Measurements from ENCODE around the gene ZNF644. TPM values are rescaled to one million over a fixed set of nuclear protein-coding genes. Genes with fewer than 3 reads are reported as not detected.

ZNF644 gene
- total RNA-seq, 4 donors from 2014 or later = 59.9 to 106 (median 71.3) TPM

DNA sequence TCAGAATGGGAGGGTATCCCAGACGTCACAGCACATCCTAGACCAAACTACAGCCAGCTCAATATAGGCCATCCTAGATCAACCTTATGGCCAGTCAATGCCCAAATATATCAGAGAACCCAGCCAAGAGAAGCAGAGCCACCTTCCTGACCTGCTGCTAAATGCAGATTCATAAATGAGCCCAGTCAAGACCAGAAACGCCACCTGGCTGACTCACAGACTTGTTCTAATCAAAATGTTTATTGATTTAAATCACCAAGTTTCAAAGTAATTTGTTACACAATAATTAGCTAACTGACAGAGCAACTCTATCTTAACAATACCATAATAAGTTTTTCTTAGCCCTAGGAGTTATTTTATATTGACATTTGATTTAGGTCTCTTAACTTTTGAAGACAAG, 28.6 kb downstream of the ZNF644 start:
- TF ChIP-seq, protein P1, sequence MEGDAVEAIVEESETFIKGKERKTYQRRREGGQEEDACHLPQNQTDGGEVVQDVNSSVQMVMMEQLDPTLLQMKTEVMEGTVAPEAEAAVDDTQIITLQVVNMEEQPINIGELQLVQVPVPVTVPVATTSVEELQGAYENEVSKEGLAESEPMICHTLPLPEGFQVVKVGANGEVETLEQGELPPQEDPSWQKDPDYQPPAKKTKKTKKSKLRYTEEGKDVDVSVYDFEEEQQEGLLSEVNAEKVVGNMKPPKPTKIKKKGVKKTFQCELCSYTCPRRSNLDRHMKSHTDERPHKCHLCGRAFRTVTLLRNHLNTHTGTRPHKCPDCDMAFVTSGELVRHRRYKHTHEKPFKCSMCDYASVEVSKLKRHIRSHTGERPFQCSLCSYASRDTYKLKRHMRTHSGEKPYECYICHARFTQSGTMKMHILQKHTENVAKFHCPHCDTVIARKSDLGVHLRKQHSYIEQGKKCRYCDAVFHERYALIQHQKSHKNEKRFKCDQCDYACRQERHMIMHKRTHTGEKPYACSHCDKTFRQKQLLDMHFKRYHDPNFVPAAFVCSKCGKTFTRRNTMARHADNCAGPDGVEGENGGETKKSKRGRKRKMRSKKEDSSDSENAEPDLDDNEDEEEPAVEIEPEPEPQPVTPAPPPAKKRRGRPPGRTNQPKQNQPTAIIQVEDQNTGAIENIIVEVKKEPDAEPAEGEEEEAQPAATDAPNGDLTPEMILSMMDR (IDR thresholded peaks at IDR 0.05; ENCODE audit: low read depth) = no peak

GRCh38 chr1:90990779-90991178, 31.1 kb downstream of the ZNF644 start:
- TF ChIP-seq, protein P1 (IDR thresholded peaks at IDR 0.05; ENCODE audit: low read depth) = no peak

DNA sequence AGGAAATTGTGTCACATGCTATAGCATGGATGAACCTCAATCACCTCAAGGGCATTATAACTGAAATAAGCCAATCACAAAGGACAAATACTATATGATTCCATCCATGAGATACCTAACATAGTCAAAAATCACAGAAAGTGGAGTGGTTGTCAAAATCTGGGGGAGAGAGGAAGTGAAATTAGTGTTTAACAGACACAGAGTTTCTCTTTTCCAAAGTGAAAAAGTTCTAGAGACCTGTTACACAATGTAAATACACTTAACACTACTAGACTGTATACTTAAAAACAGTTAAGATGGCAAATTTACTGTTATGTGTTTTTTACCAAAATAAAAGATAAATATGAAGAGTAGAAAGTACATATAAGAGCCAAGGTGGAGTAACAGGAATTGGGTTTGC, 31.8 kb downstream of the ZNF644 start:
- TF ChIP-seq, protein P1 (IDR thresholded peaks at IDR 0.05; ENCODE audit: low read depth) = no peak

DNA sequence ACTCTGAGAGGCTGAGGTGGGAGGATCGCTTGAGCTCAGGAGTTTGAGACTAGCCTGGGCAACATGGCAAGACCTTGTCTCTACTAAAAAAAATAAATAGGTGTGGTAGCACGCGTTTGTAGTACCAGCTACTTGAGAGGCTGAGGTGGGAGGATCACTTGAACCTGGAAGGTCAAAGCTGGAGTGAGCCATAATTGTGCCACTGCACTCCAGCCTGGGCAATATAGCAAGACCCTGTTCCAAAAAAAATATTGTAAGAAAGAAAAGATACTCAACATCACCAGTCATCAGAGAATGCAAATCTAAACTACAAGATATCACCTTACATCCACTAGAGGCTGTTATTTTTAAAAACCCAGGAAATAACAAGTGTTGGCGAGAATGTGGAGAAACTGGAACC, 32.5 kb downstream of the ZNF644 start:
- TF ChIP-seq, protein P1 (IDR thresholded peaks at IDR 0.05; ENCODE audit: low read depth) = no peak

- TF ChIP-seq, protein P1 (IDR thresholded peaks at IDR 0.05; ENCODE audit: low read depth) = no peak
Measured at GRCh38 chr1:90987841-90988240, 34.0 kb downstream of the ZNF644 start.

- TF ChIP-seq, protein P1 (IDR thresholded peaks at IDR 0.05; ENCODE audit: low read depth) = no peak
Measured at GRCh38 chr1:90986953-90987352, 34.9 kb downstream of the ZNF644 start.

DNA sequence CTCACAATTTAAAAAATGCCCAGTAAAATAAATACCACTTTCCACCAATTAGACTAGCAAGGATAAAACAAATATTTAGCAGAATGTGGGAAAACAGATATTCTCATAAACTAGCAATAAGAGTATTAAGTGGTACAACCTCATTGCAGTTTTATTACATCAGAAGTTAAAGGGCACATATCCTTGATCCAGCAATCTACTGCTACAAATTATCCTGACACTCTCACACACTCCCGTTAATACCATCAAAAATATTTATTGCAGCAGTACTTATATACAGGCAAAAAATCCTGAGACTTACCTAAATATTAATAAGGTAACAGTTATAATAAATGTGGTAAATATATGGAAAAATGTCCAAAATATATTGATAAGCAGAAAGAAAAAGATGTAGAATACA, 44.3 kb downstream of the ZNF644 start:
- TF ChIP-seq, protein P1 (IDR thresholded peaks at IDR 0.05; ENCODE audit: low read depth) = no peak
